Pancreas (tissue), 10 donors: Measurements from ENCODE around the gene GAS2L1. TPM values are rescaled to one million over a fixed set of nuclear protein-coding genes. Genes with fewer than 3 reads are reported as not detected.

Source experiments
- ATAC-seq, 4 donors: fragments of 200-7000 bp; cut with Tn5 transposase; one replicate each; pipeline versions ENCODE4 v1.8.0 to v1.9.1; 2020; ENCODE audit warnings: mild to moderate bottlenecking in 4 of 4, moderate library complexity in 4 of 4
- DNase-seq, 6 donors: peaks; one replicate each; pipeline ENCODE4 v3.0.0-alpha.2; 2020
- FAIRE-seq: peaks from 2 replicates; lab custom pipeline; 2012; peaks lifted over from hg19 to GRCh38; lab: Jason Lieb, UNC
- H3K27ac ChIP-seq, 4 donors: fragments of 200-600 bp; sonication (generic); 1 replicate in 3 of 4; 2 replicates in 1 of 4; pipeline versions ENCODE4 v1.5.0 to v1.8.0; 2020
- H3K27me3 ChIP-seq, 4 donors: fragments of 200-600 bp; one replicate each; pipeline ENCODE4 v1.8.0; 2021
- H3K36me3 ChIP-seq, 3 donors: fragments of 200-600 bp; sonication (generic) in 1 of 3; one replicate each; pipeline versions ENCODE4 v1.5.0 to v1.8.0; 2020 to 2021
- H3K4me1 ChIP-seq, 3 donors: fragments of 200-600 bp; one replicate each; pipeline ENCODE4 v1.8.0; 2021
- H3K4me3 ChIP-seq, 4 donors: fragments of 200-600 bp; sonication (generic) in 2 of 4; one replicate each; pipeline versions ENCODE4 v1.5.0 to v1.8.0; 2020 to 2021
- H3K9me3 ChIP-seq, 4 donors: fragments of 200-600 bp; one replicate each; pipeline ENCODE4 v1.8.0; 2021
- WGBS, 2 donors: extraction: QIAGEN DNeasy Blood & Tissue Kit; methylation state at CpG; one replicate each; pipeline ENCODE4 v1.1.7; 2013; 5-methylcytosine and 5-hydroxymethylcytosine counted together
- intact Hi-C, 3 donors: fragments of 100-400 bp; cut with DNase I; formaldehyde crosslinking; loops; one replicate each; pipeline versions ENCODE4 v1.11.1 to v1.14.2; 2022
- polyA plus RNA-seq, 2 donors: library from polyadenylated mRNA; stranded (reverse); fragments of 200-250 nt; gene quantifications; one replicate each; pipeline ENCODE4 v1.2.3, GENCODE V29; 2013
- total RNA-seq, 6 donors: library from RNA; stranded (reverse); fragmentation: NEBNext Ultra II Directional in 4 of 6; extraction: Animal tissue kit (Norgen Biotek cat#: 25700) in 4 of 6; gene quantifications; one replicate each; pipeline versions ENCODE4 v1.2.1 to v1.2.4, GENCODE V29; 2021 to 2023
- TF ChIP-seq, protein P1 (sequence below), 4 donors: fragments of 200-600 bp; sonication (generic) in 3 of 4; IDR thresholded peaks; one replicate each; pipeline versions ENCODE4 v1.5.0 to v1.8.0; 2021; ENCODE audit warnings: antibody characterized with exemption in 4 of 4
- donor health status: healthy with polysubstance abuse.
- donor health status: DM: no; HTN: no; CAD: no; lungs with moderate emphysema.
- donor health status: DM: no; HTN: no; CAD: no.
- donor health status: control.
- donor health status: control.
- donor health status: Bipolar disorder and iron deficiency.
- donor health status: DM: yes; HTN: yes; CAD: no.
- donor health status: DM: no; HTN: no; CAD: no.
- donor health status: DM: no; HTN: no; CAD: no.
- donor health status: DM: yes; HTN: yes; CAD: no.

GAS2L1 gene
- total and polyA plus RNA-seq, 8 donors = 5.2 to 13.6 (median 8.7) TPM

DNA sequence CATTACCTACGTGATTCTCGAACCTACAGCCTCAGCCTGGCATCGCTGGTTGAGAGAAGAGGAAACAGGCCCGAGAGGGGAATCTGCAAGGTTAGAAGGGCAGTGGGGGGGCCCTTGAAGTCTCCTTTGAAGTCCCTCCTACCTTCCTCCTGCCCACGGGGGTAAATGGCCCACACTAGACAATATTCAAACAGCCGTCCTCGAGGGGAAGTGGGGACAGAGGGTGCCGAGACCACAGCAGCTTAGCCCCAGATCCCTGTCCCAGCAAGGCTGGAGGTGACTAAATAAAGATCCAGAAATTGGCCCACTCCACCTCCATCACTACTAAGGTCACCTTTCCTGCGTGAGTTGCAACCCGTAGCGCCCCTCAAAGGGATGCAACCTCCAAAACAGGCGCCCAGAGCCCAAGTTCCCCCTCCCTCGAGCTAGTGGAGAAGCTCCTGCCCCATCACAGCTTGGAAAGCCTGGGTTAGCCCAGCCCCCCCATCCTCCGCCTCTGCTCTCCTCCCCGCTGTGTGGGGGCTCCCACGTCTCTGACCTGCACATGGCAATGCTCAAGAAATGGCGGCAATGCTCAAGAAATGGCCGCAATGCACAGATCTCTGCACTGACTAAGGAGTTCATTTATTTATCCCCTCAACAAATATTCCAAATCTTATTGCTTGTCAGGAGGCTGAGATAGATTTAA is 9.8 kb downstream of the GAS2L1 start:
- H3K9me3 ChIP-seq = no peaks in the 10 kb centered on the region
- H3K27ac ChIP-seq = no peak overlapping the region
- TF ChIP-seq, protein P1, sequence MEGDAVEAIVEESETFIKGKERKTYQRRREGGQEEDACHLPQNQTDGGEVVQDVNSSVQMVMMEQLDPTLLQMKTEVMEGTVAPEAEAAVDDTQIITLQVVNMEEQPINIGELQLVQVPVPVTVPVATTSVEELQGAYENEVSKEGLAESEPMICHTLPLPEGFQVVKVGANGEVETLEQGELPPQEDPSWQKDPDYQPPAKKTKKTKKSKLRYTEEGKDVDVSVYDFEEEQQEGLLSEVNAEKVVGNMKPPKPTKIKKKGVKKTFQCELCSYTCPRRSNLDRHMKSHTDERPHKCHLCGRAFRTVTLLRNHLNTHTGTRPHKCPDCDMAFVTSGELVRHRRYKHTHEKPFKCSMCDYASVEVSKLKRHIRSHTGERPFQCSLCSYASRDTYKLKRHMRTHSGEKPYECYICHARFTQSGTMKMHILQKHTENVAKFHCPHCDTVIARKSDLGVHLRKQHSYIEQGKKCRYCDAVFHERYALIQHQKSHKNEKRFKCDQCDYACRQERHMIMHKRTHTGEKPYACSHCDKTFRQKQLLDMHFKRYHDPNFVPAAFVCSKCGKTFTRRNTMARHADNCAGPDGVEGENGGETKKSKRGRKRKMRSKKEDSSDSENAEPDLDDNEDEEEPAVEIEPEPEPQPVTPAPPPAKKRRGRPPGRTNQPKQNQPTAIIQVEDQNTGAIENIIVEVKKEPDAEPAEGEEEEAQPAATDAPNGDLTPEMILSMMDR (IDR thresholded peaks at IDR 0.05) = no peak
- H3K36me3 ChIP-seq = no peaks in the 10 kb centered on the region
- no peak for FAIRE-seq
- peaks cover 0 to 17% (median 0%) of the 10 kb centered on the region in 3 donors for H3K4me1 ChIP-seq
- H3K4me3 ChIP-seq = no peak overlapping the region
- peaks cover 0 to 10% (median 4%) of the 10 kb centered on the region in 4 donors for H3K27me3 ChIP-seq
- WGBS, 2 donors = 61 to 68% methylated on average over 18 of the region's 18 CpGs
- intact Hi-C loops = no loop called here
- DNase-seq = peak in 1 of 6 donors; percentile 45
- ATAC-seq = no peak

DNA sequence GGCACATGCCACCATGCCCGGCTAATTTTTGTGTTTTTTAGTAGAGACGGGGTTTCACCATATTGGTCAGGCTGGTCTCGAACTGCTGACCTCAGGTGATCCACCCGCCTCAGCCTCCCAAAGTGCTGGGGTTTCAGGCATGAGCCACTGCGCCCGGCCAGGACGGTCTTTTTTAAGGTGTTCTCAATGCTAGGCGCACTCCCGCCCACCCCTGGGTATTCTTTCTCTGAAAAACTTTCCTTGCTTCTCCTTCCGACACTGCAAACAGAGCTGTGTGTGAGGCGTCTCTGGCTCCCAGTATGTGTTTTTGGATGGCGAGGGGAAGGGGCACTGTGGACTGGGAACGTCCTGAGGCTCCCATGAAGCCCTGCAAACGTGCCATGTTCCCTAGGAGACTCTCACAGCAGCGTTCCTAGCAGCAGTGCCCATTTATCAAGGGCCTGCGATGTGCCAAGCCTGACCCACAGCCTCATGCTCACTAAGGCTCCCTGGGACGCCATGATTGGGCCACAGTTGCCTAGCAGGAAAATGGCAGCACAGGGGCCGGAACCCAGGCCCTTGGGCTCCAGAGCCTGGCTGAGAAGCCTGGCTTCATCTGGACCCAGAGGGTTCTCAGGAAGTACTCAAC is 11.5 kb downstream of the GAS2L1 start:
- 90 to 96% methylated on average over 18 of the region's 18 CpGs for WGBS, 2 donors
- intact Hi-C loops = no loop called here
- no peak for FAIRE-seq

DNA sequence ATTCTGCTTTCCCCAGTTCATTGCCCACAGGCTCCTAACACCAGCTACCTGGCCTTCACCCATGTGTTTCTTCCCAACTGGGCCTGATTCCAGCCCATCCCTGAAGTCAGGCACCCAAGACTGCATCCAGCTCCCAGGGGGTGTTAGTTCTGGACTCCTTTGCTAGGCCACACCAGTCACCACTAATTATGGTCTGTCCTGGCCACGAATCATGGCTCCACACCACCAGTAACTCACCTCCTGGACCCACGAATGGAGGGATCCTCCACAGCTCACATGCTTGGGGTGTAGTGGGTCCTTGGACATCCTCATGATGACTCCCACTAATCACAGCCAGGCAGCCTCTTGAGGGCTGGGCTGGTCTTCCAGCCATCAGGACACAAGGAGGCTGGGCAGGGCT is 12.6 kb downstream of the GAS2L1 start:
- WGBS, 2 donors = 83 to 95% methylated on average over 2 of the region's 2 CpGs
- TF ChIP-seq, protein P1 (IDR thresholded peaks at IDR 0.05) = no peak
- peaks cover 0 to 11% (median 0%) of the 10 kb centered on the region in 3 donors for H3K4me1 ChIP-seq
- no peak overlapping the region for H3K27ac ChIP-seq
- ATAC-seq = no peak
- intact Hi-C loops = no loop called here
- no peak for DNase-seq
- peaks cover 0 to 8% (median 2%) of the 10 kb centered on the region in 4 donors for H3K27me3 ChIP-seq
- no peak overlapping the region for H3K4me3 ChIP-seq
- H3K36me3 ChIP-seq = no peaks in the 10 kb centered on the region
- no peak for FAIRE-seq
- no peaks in the 10 kb centered on the region for H3K9me3 ChIP-seq

More for the DNA sequence above, 11.5 kb downstream of the GAS2L1 start:
- no peak for ATAC-seq
- Histone ChIP-seq H3K4me1 (peaks cover 0 to 14% (median 0%) of the 10 kb centered on the region in 3 donors), H3K27ac (no peak overlapping the region), H3K27me3 (peaks cover 0 to 10% (median 4%) of the 10 kb centered on the region in 4 donors), H3K36me3 (no peaks in the 10 kb centered on the region), H3K9me3 (no peaks in the 10 kb centered on the region), H3K4me3 (no peak overlapping the region)
- TF ChIP-seq, protein P1 (IDR thresholded peaks at IDR 0.05) = no peak
- peak in 1 of 6 donors; percentile 30 for DNase-seq

DNA sequence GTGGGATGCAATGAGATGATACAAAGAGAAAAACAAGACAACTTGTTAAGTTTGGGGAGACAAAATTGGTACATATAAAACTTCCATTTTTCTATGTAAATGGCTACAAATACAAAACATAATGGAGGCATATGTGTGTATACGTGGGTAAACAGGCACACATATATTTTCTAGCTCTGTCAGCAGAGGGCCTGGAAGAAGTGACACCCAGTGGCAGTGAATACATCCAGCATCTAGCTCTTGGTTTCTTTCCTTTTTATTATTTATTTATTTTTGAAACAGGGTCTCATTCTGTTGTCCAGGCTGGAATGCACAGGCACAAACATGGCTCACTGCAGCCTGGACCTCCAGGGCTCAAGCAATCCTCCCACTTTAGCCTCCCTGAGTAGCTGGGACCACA is 14.1 kb downstream of the GAS2L1 start:
- Histone ChIP-seq H3K4me1 (no peaks in the 10 kb centered on the region), H3K36me3 (no peaks in the 10 kb centered on the region), H3K27me3 (peaks cover 0 to 4% (median 2%) of the 10 kb centered on the region in 4 donors), H3K9me3 (no peaks in the 10 kb centered on the region), H3K27ac (no peak overlapping the region), H3K4me3 (no peak overlapping the region)
- no peak for FAIRE-seq
- no peak for ATAC-seq
- intact Hi-C loops = no loop called here
- DNase-seq = no peak
- TF ChIP-seq, protein P1 (IDR thresholded peaks at IDR 0.05) = no peak
- WGBS, 2 donors = 88 to 89% methylated on average over 1 of the region's 1 CpG

DNA sequence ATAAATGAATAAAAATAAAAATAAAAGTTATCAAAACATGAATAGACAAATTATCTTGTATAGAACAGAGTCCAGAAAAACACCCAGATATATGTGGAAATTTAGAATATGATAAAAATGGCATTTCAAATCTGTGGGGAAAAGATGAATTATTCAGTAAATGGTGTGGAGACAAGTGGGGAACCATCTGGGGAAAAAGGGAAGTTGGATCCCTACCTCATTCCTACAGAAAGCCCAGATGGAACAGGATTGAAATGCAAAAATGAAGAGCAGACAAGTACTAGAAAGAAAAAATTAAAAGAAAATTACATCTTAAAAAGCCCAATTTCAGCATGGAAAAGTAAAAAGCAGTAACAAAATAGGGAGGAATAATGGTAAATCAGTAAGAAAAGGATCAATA is 17.2 kb downstream of the GAS2L1 start:
- intact Hi-C loops = no loop called here
- Histone ChIP-seq H3K27ac (no peak overlapping the region), H3K4me3 (no peak overlapping the region), H3K27me3 (no peaks in the 10 kb centered on the region), H3K9me3 (no peaks in the 10 kb centered on the region), H3K36me3 (peaks cover 0 to 18% (median 4%) of the 10 kb centered on the region in 3 donors), H3K4me1 (no peaks in the 10 kb centered on the region)
- TF ChIP-seq, protein P1 (IDR thresholded peaks at IDR 0.05) = no peak
- DNase-seq (no peak), FAIRE-seq (no peak), ATAC-seq (no peak)
